Spleen (tissue), 7 donors: ENCODE data around the gene PRLH.

ENCODE experiments used
- POLR2AphosphoS5 ChIP-seq, 3 donors: sonication (generic); formaldehyde crosslinking; IDR thresholded peaks; one replicate each; pipeline ENCODE4 v1.5.1; 2017; ENCODE audit warnings: antibody characterized with exemption in 3 of 3
- TF ChIP-seq, protein P1 (sequence below), 11 experiments: fragments of 200-600 bp in 7 of 11; fragments of 450-650 bp in 4 of 11; sonication (generic) in 4 of 11; IDR thresholded peaks in 8 of 11; conservative IDR thresholded peaks in 3 of 11; 1 replicate in 7 of 11; 2 replicates in 4 of 11; pipeline versions ENCODE4 v1.4.0 to v1.8.0; 2016 to 2021; ENCODE audit warnings: antibody characterized with exemption in 11 of 11, inconsistent platforms in 4 of 11, mild to moderate bottlenecking in 1 of 11
- donor health status: DM: no; HTN: no; CAD: no; lungs with moderate emphysema.
- donor health status: DM: no; HTN: no; CAD: no.
- donor health status: DM: no; HTN: no; CAD: no.

DNA sequence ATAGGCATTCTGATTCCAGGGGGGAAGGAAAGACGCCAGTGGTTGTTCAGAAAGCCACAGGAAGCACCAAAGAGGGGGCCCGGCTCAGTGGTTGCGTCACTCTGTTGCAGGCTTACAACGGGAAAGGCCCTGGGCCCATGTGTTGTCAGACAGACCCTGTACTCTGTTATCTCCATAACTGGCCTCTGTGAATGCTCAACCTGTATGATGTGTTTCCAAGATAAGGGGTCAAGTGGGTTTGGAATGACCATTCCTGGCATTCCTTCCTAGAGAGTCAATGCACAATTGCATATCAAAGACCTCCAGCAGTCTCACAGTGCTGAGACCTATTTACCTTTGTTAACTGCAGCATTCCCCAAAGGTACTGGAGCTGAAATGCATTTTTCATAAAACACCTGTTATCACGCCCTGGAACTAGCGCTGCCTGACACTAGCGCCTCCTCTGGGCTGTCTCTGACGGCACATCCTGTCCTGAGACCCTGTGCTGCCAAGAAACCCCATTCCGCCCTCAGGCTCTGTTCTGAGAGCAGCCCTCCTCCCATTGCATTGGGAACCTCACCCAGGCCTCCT lies 47.9 kb downstream of the PRLH start:
- TF ChIP-seq, protein P1, sequence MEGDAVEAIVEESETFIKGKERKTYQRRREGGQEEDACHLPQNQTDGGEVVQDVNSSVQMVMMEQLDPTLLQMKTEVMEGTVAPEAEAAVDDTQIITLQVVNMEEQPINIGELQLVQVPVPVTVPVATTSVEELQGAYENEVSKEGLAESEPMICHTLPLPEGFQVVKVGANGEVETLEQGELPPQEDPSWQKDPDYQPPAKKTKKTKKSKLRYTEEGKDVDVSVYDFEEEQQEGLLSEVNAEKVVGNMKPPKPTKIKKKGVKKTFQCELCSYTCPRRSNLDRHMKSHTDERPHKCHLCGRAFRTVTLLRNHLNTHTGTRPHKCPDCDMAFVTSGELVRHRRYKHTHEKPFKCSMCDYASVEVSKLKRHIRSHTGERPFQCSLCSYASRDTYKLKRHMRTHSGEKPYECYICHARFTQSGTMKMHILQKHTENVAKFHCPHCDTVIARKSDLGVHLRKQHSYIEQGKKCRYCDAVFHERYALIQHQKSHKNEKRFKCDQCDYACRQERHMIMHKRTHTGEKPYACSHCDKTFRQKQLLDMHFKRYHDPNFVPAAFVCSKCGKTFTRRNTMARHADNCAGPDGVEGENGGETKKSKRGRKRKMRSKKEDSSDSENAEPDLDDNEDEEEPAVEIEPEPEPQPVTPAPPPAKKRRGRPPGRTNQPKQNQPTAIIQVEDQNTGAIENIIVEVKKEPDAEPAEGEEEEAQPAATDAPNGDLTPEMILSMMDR (IDR thresholded peaks at IDR 0.05 in 8 of 11, conservative IDR thresholded peaks at IDR 0.05 in 3 of 11), result no peak
- TF ChIP-seq POLR2AphosphoS5 (IDR thresholded peaks at IDR 0.05), result no peak
